IPS-20b (cell line): ENCODE results near the gene PROX2.

Source experiments
- H3K27ac ChIP-seq: one replicate; pipeline ENCODE4 v1.5.1; 2013; ENCODE audit warnings: low read length
- H3K27me3 ChIP-seq: 2 replicates; pipeline ENCODE4 v1.6.1; 2013; ENCODE audit warnings: mild to moderate bottlenecking, low read length, inconsistent platforms; ENCODE audit not compliant: insufficient read depth
- H3K36me3 ChIP-seq: 2 replicates; pipeline ENCODE4 v1.6.1; 2013; ENCODE audit warnings: low read depth, mild to moderate bottlenecking, inconsistent platforms, low read length, moderate library complexity; ENCODE audit not compliant: insufficient read depth
- H3K4me1 ChIP-seq: 2 replicates; pipeline ENCODE4 v1.6.1; 2013; ENCODE audit warnings: mild to moderate bottlenecking, control low read depth, inconsistent platforms, low read length, moderate library complexity; ENCODE audit not compliant: insufficient read depth
- H3K4me3 ChIP-seq: 2 replicates; pipeline ENCODE4 v1.5.1; 2013; ENCODE audit warnings: mild to moderate bottlenecking, low read length, inconsistent platforms
- H3K9ac ChIP-seq: 2 replicates; pipeline ENCODE4 v1.6.1; 2013; ENCODE audit warnings: low read depth, mild to moderate bottlenecking, inconsistent platforms, low read length, moderate library complexity
- H3K9me3 ChIP-seq: 2 replicates; pipeline ENCODE4 v1.6.1; 2013; ENCODE audit warnings: mild to moderate bottlenecking, low read depth, low read length, inconsistent platforms; ENCODE audit not compliant: insufficient read depth

Gene PROX2

DNA sequence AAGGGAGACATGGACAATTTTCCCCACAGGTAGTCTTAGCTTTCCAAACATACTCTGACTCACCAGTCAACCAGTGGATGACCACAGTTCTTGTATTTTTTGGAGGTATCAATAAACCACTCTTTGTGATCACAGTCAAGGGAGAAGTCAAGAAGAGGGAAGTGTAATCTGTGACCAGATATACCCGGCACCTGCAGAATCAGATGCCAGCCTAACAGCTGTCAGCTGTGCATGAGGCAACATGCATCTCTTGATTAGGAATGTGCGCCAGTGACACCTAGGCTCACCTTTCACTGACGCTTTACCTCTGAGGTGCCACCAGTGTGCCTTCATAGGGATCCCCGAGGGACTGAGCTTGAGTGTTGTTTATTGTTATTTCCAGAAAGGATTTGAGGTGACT, 20.0 kb downstream of the PROX2 start:
- no peaks in the 10 kb centered on the region for H3K27me3 ChIP-seq
- no peaks in the 10 kb centered on the region for H3K9me3 ChIP-seq
- no peaks in the 10 kb centered on the region for H3K4me1 ChIP-seq
- no peak overlapping the region for H3K27ac ChIP-seq
- no peak overlapping the region for H3K4me3 ChIP-seq
- H3K9ac ChIP-seq, result no peak overlapping the region
- H3K36me3 ChIP-seq, result no peaks in the 10 kb centered on the region

DNA sequence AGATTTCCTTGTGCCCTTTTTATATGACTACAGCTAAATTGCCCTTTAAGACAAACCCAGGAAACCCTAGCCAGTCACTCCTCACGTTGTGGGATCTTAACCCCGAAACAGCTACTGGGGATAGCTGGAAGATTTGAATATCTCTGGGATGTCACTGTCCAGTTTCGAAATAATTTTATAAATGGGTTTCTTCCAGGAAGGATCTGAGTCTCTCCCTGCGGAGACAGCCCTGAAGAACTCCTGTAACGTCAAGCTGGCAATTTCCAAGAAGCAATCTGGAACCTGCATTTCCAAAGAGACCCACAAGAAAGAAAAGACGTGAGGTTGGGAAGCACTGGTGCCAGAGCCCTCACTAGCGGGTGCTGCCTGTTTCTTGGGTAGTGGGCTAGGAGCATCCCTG, 20.9 kb downstream of the PROX2 start:
- no peak overlapping the region for H3K4me3 ChIP-seq

DNA sequence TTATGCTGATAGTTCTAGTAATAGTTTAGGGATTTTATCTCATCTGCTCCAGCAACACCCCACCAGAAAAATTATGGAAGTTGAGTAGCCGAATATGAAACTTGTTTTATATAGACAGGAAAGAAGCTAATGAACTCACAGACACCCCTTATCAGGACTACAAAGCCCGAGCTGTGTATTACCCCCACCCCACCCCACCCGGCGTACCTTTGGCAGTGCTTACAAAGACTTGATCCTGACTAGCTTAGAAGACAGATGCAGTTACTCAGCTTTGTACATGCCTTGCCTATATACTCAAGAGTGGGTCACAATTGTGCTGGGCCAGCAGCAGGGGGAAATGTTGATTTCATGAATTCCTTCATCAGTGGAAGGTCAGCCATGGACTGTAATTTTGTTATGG, 22.4 kb downstream of the PROX2 start:
- no peaks in the 10 kb centered on the region for H3K27me3 ChIP-seq
- no peak overlapping the region for H3K9ac ChIP-seq
- H3K9me3 ChIP-seq, result no peaks in the 10 kb centered on the region
- H3K27ac ChIP-seq, result no peak overlapping the region
- H3K36me3 ChIP-seq, result no peaks in the 10 kb centered on the region
- no peak overlapping the region for H3K4me3 ChIP-seq
- no peaks in the 10 kb centered on the region for H3K4me1 ChIP-seq

More for the DNA sequence above, 20.9 kb downstream of the PROX2 start:
- Histone ChIP-seq H3K36me3 (no peaks in the 10 kb centered on the region), H3K4me1 (no peaks in the 10 kb centered on the region), H3K9ac (no peak overlapping the region), H3K9me3 (no peaks in the 10 kb centered on the region), H3K27me3 (no peaks in the 10 kb centered on the region), H3K27ac (no peak overlapping the region)

DNA sequence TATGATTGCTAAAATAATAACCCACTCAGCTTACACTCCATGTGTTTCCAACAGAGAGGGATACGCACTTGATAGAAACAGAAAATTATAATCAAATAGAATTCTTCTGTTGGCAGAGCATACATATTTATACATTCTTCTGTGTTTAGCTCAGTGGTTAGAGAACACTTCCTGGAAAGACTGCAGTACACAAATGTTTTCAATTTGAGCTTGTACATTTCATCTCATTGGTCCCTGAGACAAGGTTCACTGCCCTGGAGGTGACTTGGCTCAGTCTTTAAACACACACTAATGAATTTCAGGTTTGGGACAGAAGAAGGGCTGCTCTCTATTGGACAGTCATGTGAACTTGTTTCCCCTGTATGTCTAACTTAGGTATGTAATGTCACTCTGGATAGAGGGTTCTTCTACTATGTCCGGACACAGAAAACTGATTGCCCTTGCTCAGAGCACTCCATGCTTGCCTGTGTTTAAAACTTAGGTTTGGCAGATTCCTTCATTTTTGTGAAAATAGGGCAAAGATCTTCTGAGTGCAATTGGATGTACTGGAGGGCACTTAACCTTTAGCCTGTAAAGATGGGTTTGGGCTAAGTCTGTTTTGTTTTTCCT, 22.9 kb downstream of the PROX2 start:
- Histone ChIP-seq H3K27me3 (no peaks in the 10 kb centered on the region), H3K4me3 (no peak overlapping the region), H3K9me3 (no peaks in the 10 kb centered on the region), H3K9ac (no peak overlapping the region), H3K4me1 (no peaks in the 10 kb centered on the region), H3K27ac (no peak overlapping the region), H3K36me3 (no peaks in the 10 kb centered on the region)

DNA sequence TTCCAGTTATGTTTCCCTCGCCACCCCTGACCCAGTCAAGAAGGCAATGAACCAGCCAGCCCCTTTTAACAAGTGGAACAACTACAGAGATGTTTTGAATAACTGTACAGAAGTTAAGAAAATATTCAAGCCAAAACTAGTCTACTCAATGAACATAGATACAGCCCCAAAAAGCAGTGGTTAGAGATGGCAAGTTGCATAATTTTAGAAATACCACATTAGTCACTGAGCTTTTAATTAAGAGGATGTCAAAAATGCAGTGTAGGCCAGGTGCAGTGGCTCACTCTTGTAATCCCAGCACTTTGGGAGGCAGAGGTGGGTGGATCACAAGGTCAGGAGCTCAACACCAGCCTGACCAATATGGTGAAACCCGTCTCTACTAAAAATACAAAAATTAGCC, 27.2 kb downstream of the PROX2 start:
- Histone ChIP-seq H3K4me3 (no peak overlapping the region), H3K27ac (no peak overlapping the region), H3K9ac (no peak overlapping the region), H3K4me1 (no peaks in the 10 kb centered on the region), H3K9me3 (no peaks in the 10 kb centered on the region), H3K27me3 (no peaks in the 10 kb centered on the region), H3K36me3 (no peaks in the 10 kb centered on the region)

DNA sequence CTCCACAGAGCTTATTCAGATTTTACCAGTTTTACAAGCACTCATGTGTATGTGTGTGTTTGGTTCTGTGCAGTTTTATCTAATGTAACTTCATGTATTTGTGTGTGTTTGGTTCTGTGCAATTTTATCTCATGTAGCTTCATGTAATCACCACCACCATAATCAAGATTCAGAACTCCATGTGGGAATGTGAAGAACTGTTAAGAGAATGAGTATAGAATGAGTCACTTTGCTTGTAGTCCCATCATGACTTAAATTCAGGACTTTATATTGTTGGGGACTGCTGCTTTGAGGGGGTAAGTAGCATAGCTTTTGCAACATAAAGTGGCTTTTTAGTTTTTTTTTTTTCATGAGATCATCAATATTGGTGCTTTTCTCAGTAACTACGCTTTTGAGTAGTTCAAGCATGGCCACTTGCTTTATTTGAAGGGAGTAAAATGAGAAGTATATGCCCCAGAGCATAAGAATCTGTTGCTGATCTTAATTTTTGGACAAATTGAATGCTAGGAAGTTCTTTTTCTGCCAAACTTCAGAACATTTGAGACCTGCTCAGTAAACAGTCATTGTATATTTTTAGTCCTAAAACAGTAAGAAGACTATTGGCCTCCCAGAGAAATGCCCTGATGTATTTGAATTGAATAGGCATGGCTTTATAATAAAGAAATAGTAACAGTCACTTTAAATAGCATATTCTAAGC, 28.8 kb downstream of the PROX2 start:
- Histone ChIP-seq H3K36me3 (no peaks in the 10 kb centered on the region), H3K9me3 (no peaks in the 10 kb centered on the region), H3K4me1 (no peaks in the 10 kb centered on the region), H3K27ac (no peak overlapping the region), H3K9ac (no peak overlapping the region), H3K4me3 (no peak overlapping the region), H3K27me3 (no peaks in the 10 kb centered on the region)

DNA sequence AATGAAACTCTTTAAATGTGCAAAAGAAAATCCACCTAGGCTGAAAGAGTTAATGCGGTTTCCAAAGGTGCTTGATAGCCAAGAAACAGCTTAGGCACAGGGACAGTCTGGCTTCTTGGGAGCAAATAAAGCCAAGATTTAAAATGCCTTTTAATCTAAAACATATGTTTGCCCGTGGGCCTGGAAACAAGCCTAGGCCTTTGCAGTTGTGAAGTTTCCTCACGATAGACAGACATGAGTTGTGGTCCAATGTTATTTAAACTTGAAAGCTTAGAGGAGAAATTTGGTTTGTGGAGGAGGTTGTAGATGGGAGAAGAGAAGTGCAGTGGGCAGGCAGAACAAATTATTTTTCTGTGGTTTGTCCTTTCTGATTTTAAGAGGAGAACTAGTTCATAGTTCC, 29.8 kb downstream of the PROX2 start:
- H3K36me3 ChIP-seq, result no peaks in the 10 kb centered on the region
- H3K4me1 ChIP-seq, result no peaks in the 10 kb centered on the region
- no peak overlapping the region for H3K9ac ChIP-seq
- H3K4me3 ChIP-seq, result no peak overlapping the region
- no peaks in the 10 kb centered on the region for H3K9me3 ChIP-seq
- no peak overlapping the region for H3K27ac ChIP-seq
- H3K27me3 ChIP-seq, result no peaks in the 10 kb centered on the region

DNA sequence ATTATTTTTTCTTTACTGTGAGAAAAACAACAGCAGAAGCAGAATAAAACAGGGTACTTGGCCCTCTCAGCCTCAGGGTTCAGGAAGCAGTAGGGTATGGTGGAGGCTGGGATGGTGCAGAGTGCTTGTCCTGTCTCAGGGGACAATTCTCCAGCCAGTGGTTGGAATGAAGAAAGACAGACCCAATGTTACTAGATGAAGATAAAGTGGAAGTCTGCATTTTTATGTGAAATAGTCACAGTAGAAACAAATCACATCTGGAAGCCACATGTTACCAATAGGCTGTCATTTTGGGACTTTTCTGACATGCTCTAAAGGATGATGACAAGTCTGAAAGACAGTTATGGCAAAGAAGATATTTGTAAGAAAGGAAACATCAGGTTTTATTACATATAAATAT, 32.3 kb downstream of the PROX2 start:
- Histone ChIP-seq H3K4me3 (no peak overlapping the region), H3K4me1 (no peaks in the 10 kb centered on the region), H3K36me3 (peaks cover 6% of the 10 kb centered on the region; the same call in 1 of the 2 replicates), H3K9ac (no peak overlapping the region), H3K27ac (no peak overlapping the region), H3K27me3 (no peaks in the 10 kb centered on the region), H3K9me3 (no peaks in the 10 kb centered on the region)

DNA sequence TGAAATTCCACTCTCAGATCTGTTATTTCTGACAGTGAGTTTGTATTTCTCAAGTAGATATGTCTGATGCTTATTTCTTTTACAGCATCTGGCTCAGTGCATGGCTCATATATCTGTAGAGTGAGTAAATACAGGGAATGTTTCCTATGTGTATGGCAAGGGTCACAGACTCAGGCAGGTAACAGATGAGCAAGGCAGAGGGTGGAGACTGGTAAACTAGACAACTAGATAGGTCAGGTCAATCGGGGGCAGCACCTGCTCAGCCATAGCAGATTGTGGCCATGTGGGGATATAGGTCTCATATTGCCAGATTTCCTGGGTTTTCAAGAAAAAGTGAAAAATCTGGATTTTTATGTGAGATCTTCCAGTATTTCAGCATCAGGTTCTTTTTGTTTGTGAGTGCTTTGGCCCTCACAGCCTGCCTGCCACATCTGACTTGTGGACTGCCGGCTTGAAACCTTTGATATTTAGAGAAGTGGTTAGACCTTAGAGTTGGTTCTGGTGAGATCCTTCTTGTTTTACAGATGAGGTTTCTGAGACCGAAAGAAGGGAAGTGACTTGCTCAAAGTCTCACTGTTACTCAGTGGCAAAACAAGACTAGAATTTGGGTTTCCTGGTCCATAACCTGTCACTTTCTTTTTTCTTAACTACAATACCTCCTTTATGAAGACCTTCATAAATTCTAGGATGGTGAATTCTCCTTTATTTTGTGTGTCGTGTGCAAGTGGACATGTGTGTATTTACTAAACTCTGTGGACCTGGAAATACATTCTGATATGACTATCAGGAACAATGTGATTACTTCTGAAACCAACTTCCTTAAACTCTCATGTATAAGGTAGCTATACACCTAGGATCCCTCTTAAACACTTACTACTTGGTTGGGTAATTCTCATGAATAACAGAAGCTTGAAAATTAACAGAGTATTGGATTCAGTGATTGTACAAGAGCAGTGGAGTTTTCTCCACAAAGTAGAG, 34.4 kb downstream of the PROX2 start:
- no peak overlapping the region for H3K9ac ChIP-seq
- H3K4me1 ChIP-seq, result no peaks in the 10 kb centered on the region
- no peaks in the 10 kb centered on the region for H3K9me3 ChIP-seq
- H3K27ac ChIP-seq, result no peak overlapping the region
- H3K36me3 ChIP-seq, result peaks cover 19% of the 10 kb centered on the region
- no peaks in the 10 kb centered on the region for H3K27me3 ChIP-seq
- H3K4me3 ChIP-seq, result no peak overlapping the region

DNA sequence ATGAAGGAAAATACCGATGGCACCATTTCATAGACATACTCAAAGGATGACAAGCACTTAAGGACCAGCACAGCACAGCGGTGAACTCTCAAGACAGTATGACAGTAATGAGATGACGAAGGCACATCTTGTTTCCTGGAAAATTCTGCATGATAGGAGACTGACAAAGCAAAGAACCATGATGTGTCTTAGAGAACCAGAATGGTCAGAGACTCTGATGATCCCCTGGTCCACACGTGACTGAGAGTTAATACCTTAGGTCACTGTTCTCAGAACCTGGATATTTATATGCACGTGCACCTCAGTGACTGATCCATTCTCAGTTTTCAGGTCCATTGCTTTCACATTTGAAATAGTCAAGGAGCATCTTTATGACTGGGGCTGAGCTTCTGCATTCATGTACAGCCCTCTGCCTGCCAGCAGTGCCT, 35.3 kb downstream of the PROX2 start:
- H3K9me3 ChIP-seq, result no peaks in the 10 kb centered on the region
- no peak overlapping the region for H3K9ac ChIP-seq
- H3K27me3 ChIP-seq, result no peaks in the 10 kb centered on the region
- H3K4me1 ChIP-seq, result no peaks in the 10 kb centered on the region
- H3K36me3 ChIP-seq, result peaks cover 28% of the 10 kb centered on the region
- no peak overlapping the region for H3K4me3 ChIP-seq
- H3K27ac ChIP-seq, result no peak overlapping the region

DNA sequence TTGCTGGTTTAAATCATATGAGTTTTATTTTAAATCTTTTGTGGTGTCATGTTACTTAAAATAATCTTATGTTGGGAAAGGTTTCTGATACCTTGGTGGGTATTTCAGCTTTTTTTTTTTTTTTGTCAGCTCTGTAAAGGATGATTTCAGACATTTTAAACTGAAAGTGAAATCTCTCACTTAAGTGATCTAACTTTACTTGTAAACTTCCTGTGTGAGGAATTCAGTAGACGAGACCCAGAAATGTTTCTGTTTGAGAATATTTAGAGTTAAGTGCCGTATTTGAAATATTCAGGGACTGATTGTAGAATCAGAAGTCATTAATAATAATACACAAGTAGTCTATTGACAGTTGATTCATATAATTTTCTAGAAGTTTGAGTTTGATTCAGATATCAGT, 37.8 kb downstream of the PROX2 start:
- Histone ChIP-seq H3K27ac (no peak overlapping the region), H3K36me3 (peaks cover 35% of the 10 kb centered on the region), H3K9ac (no peak overlapping the region), H3K4me1 (no peaks in the 10 kb centered on the region), H3K4me3 (no peak overlapping the region), H3K27me3 (no peaks in the 10 kb centered on the region), H3K9me3 (no peaks in the 10 kb centered on the region)
